ENCODE measurements around the gene SFXN5. TPM values are rescaled to one million over a fixed set of nuclear protein-coding genes. Genes with fewer than 3 reads are reported as not detected.

The SFXN5 gene
- total and polyA plus RNA-seq, 2 donors (not counting 3 experiments of a cell fraction or from before 2014, with no cell fraction given): 18.7 to 28.6 TPM

GRCh38 chr2:73087311-73087710, 15.8 kb upstream of the SFXN5 start:
- Histone ChIP-seq H3K4me3 (replicated peaks in 1 of 3; ENCODE audit: insufficient read depth in 1 of 3, low read depth in 1 of 3, low read length in 3 of 3) (no peak overlapping the region), H3K27me3 (ENCODE audit: control insufficient read depth in 2 of 2, insufficient read depth in 2 of 2, low read length in 2 of 2) (no peaks in the 10 kb centered on the region), H2AFZ (ENCODE audit: low read depth, low read length) (no peak overlapping the region), H3K9ac (replicated peaks; ENCODE audit: extremely low read depth, insufficient read depth, low read length) (no peak overlapping the region), H3K4me2 (ENCODE audit: insufficient read depth, low read length) (no peak overlapping the region), H4K20me1 (replicated peaks; ENCODE audit: control insufficient read depth, extremely low read depth, insufficient read depth, low read length) (no peaks in the 10 kb centered on the region), H3K9me1 (replicated peaks; ENCODE audit: control insufficient read depth, extremely low read depth, insufficient read depth, low read length) (no peaks in the 10 kb centered on the region), H3K9me3 (replicated peaks; ENCODE audit: control insufficient read depth, insufficient read depth, low read length) (no peaks in the 10 kb centered on the region), H3K4me1 (ENCODE audit: control insufficient read depth, extremely low read depth, insufficient read depth, low read length) (peaks cover 34% of the 10 kb centered on the region), H3K27ac (ENCODE audit: insufficient read depth, low read depth, low read length) (no peak overlapping the region), H3K79me2 (ENCODE audit: control insufficient read depth, insufficient read depth, low read length) (peaks cover 66% of the 10 kb centered on the region), H3K36me3 (ENCODE audit: control insufficient read depth in 2 of 2, extremely low read depth in 1 of 2, insufficient read depth in 2 of 2, low read length in 2 of 2) (peaks cover 6 to 27% of the 10 kb centered on the region in 2 experiments)
- intact Hi-C loops (cut with micrococcal nuclease): no loop called here
- no peak for DNase-seq (ENCODE audit: low read depth, low spot score)
- POLR2A ChIA-PET: no interaction called here
- dilution Hi-C loops (cut with MboI; ENCODE audit: extremely low pct_ligation_motif_present, low sequenced_read_pairs): no loop called here
- TF ChIP-seq MAX (IDR thresholded peaks at IDR 0.05; ENCODE audit: insufficient read depth, insufficient read length) (no peak), FOS (IDR thresholded peaks at IDR 0.05; ENCODE audit: borderline replicate concordance, insufficient read depth, low read length) (no peak), JUN (IDR thresholded peaks at IDR 0.05; ENCODE audit: borderline replicate concordance, insufficient read depth, insufficient read length, low read depth) (no peak), POLR2A (IDR thresholded peaks at IDR 0.05; ENCODE audit: low read depth, low read length) (no peak), MYC (IDR thresholded peaks at IDR 0.05; ENCODE audit: low read depth, low read length) (no peak), GATA2 (IDR thresholded peaks at IDR 0.05; ENCODE audit: insufficient read depth, insufficient read length, low read depth, low read length) (no peak), EZH2 (IDR thresholded peaks at IDR 0.05; ENCODE audit: borderline replicate concordance, low read depth, low read length, severe bottlenecking) (no peak), POLR2AphosphoS5 (IDR thresholded peaks at IDR 0.05; ENCODE audit: insufficient read depth, low read depth, low read length) (no peak)
- TF ChIP-seq, protein P1, sequence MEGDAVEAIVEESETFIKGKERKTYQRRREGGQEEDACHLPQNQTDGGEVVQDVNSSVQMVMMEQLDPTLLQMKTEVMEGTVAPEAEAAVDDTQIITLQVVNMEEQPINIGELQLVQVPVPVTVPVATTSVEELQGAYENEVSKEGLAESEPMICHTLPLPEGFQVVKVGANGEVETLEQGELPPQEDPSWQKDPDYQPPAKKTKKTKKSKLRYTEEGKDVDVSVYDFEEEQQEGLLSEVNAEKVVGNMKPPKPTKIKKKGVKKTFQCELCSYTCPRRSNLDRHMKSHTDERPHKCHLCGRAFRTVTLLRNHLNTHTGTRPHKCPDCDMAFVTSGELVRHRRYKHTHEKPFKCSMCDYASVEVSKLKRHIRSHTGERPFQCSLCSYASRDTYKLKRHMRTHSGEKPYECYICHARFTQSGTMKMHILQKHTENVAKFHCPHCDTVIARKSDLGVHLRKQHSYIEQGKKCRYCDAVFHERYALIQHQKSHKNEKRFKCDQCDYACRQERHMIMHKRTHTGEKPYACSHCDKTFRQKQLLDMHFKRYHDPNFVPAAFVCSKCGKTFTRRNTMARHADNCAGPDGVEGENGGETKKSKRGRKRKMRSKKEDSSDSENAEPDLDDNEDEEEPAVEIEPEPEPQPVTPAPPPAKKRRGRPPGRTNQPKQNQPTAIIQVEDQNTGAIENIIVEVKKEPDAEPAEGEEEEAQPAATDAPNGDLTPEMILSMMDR (IDR thresholded peaks at IDR 0.05; ENCODE audit: extremely low read depth in 1 of 2, insufficient read depth in 1 of 2, low read depth in 1 of 2, low read length in 2 of 2): no peak
- no TSS peak for BruUV-seq (replicated peaks)
- no peak for FAIRE-seq
- CTCF ChIA-PET: interaction anchor here (1.3 to 7.9 kb wide), 6 partner anchors 24 to 94 kb away, joined by 3 to 208 read pairs (median 31); partner anchors contain the start of gene RAB11FIP5
